ENCODE measurements around the gene ZNF865.

GRCh38 chr19:55650126-55650557, 44.7 kb downstream of the ZNF865 start:
- TF ChIP-seq CREM (IDR thresholded peaks at IDR 0.05; ENCODE audit: low read depth) (no peak), SMARCA5 (IDR thresholded peaks at IDR 0.05) (no peak), ATF3 (IDR thresholded peaks at IDR 0.05; ENCODE audit: borderline replicate concordance, extremely low read depth, low read depth, low read length) (no peak), NFYB (IDR thresholded peaks at IDR 0.05; ENCODE audit: insufficient read depth, low read depth, low read length) (no peak), TCF3 (IDR thresholded peaks at IDR 0.05; ENCODE audit: borderline replicate concordance, insufficient read depth, low read depth, low read length) (no peak), CTCF (IDR thresholded peaks at IDR 0.05 in 2 of 3, conservative IDR thresholded peaks at IDR 0.05 in 1 of 3; ENCODE audit: control insufficient read depth in 2 of 3, extremely low read depth in 1 of 3, insufficient read depth in 1 of 3, low read depth in 3 of 3, low read length in 3 of 3) (no peak), ZSCAN29 (IDR thresholded peaks at IDR 0.05) (no peak), REST (IDR thresholded peaks at IDR 0.05; ENCODE audit: low read depth, low read length) (no peak)
